Activated CD4-positive, CD25-positive, alpha-beta regulatory T cell treated with anti-CD3 and anti-CD28 coated beads, Interleukin-2, amount 50 U/mL, for 24 hours (primary cell): Measurements from ENCODE around the gene MRTFB.

Experiments used
- ATAC-seq, 2 donors: fragments of 150-1000 bp; cut with Tn5 transposase; one replicate each; pipeline ENCODE4 v1.10.0; 2021; ENCODE audit warnings: mild to moderate bottlenecking in 1 of 2, moderate library complexity in 1 of 2

MRTFB gene

GRCh38 chr16:14063618-14064581, 7.2 kb upstream of the MRTFB start:
- no peak for ATAC-seq

GRCh38 chr16:14069818-14070217, 1.3 kb upstream of the MRTFB start:
- ATAC-seq, result no peak

GRCh38 chr16:14070555-14070876, 603 bp upstream of the MRTFB start:
- no peak for ATAC-seq

- peak; percentile 38 to 41 for ATAC-seq
Observed at GRCh38 chr16:14071576-14072271, 605 bp downstream of the MRTFB start.

- no peak for ATAC-seq
Observed at GRCh38 chr16:14072360-14072759, 1.2 kb downstream of the MRTFB start.

GRCh38 chr16:14074544-14074943, 3.4 kb downstream of the MRTFB start:
- no peak for ATAC-seq

GRCh38 chr16:14077918-14078317, 6.8 kb downstream of the MRTFB start:
- no peak for ATAC-seq

GRCh38 chr16:14086477-14086876, 15.4 kb downstream of the MRTFB start:
- ATAC-seq, result no peak

- ATAC-seq, result no peak
Observed at GRCh38 chr16:14087181-14087580, 16.1 kb downstream of the MRTFB start.

- no peak for ATAC-seq
Observed at GRCh38 chr16:14087590-14088154, 16.6 kb downstream of the MRTFB start.

- no peak for ATAC-seq
Observed at GRCh38 chr16:14088155-14088753, 17.1 kb downstream of the MRTFB start.

- ATAC-seq, result no peak
Observed at GRCh38 chr16:14089283-14089823, 18.2 kb downstream of the MRTFB start.

- ATAC-seq, result no peak
Observed at GRCh38 chr16:14092561-14092960, 21.4 kb downstream of the MRTFB start.

GRCh38 chr16:14095883-14096551, 24.9 kb downstream of the MRTFB start:
- no peak for ATAC-seq

GRCh38 chr16:14097182-14097959, 26.3 kb downstream of the MRTFB start:
- ATAC-seq, result no peak

GRCh38 chr16:14098081-14098480, 27.0 kb downstream of the MRTFB start:
- ATAC-seq, result no peak

- no peak for ATAC-seq
Observed at GRCh38 chr16:14100825-14101224, 29.7 kb downstream of the MRTFB start.

- ATAC-seq, result peak in 1 of 2 donors; percentile 38
Observed at GRCh38 chr16:14101415-14101814, 30.3 kb downstream of the MRTFB start.

GRCh38 chr16:14102925-14103720, 32.0 kb downstream of the MRTFB start:
- ATAC-seq, result no peak

GRCh38 chr16:14104066-14104465, 32.9 kb downstream of the MRTFB start:
- no peak for ATAC-seq
